Measurements from ENCODE around the gene HIVEP3. TPM values are rescaled to one million over a fixed set of nuclear protein-coding genes. Genes with fewer than 3 reads are reported as not detected.

HIVEP3 gene
- total RNA-seq, 1 experiment from 2014 or later = 1.4 TPM

DNA sequence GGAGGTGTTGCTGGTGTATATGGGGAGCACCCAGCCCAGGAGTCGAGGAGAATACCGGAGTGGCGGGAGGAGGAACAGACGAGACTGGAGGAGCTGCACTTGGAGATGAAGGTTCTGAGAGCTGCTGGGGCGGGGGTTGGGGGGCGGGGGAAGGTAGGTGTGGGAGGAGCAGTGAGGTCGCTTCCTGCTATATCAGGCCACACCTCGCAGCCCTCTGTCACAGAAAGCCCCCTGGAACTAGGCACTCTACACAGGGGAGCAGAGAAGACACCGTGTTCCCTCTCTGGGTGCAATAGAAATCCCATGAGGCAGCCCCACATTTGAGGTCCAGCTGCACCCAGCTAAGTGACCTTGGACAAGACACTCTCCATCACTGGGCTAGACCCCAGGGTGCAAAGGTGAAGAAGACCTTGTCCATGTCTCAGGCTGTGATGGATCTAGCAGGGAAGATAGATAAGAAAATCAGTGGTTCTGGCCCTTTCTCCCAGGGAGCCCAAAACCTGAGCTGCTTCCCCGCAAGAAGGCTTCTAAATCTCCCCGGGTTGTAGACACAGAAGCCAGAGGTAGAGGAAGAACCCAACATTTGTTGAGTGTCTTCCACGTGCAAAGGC is 278.5 kb downstream of the HIVEP3 start:
- Histone ChIP-seq H3K27me3 (ENCODE audit: insufficient read depth, low read length) (no peaks in the 10 kb centered on the region), H3T11ph (ENCODE audit: low read length) (no peak overlapping the region), H3K79me2 (ENCODE audit: insufficient read depth, low read length) (no peaks in the 10 kb centered on the region), H3K27ac (ENCODE audit: insufficient read length, low read depth, low read length) (no peak overlapping the region), H2BK12ac (ENCODE audit: insufficient read length, low read depth, low read length) (no peak overlapping the region), H3K23ac (ENCODE audit: insufficient read length, low read depth, low read length) (no peak overlapping the region), H4K8ac (replicated peaks; ENCODE audit: insufficient read length, low read depth, low read length) (no peak overlapping the region), H3K4me1 (ENCODE audit: insufficient read depth, low read length) (no peaks in the 10 kb centered on the region), H3K18ac (ENCODE audit: insufficient read length, low read depth, low read length) (no peak overlapping the region), H2BK5ac (ENCODE audit: insufficient read length, low read length) (no peak overlapping the region), H2AFZ (ENCODE audit: low read length) (no peak overlapping the region), H3K4me2 (ENCODE audit: insufficient read depth, insufficient read length, low read length) (no peak overlapping the region), H3K9me3 (ENCODE audit: control insufficient read depth, low read depth, low read length) (no peaks in the 10 kb centered on the region), H2BK120ac (ENCODE audit: low read depth, low read length, poor library complexity, severe bottlenecking) (no peak overlapping the region), H2BK15ac (ENCODE audit: low read depth, low read length) (no peak overlapping the region), H3K9ac (ENCODE audit: extremely low read depth, insufficient read length, low read length) (no peak overlapping the region), H4K20me1 (ENCODE audit: control insufficient read depth, insufficient read depth, insufficient read length) (no peaks in the 10 kb centered on the region), H3K23me2 (ENCODE audit: insufficient read length, low read depth, low read length, poor library complexity, severe bottlenecking) (no peaks in the 10 kb centered on the region), H4K91ac (ENCODE audit: insufficient read length, low read depth, low read length) (no peak overlapping the region), H3K4ac (ENCODE audit: low read depth, low read length) (no peak overlapping the region), H3K79me1 (ENCODE audit: insufficient read depth, low read depth, low read length, poor library complexity, severe bottlenecking) (no peaks in the 10 kb centered on the region), H2AK5ac (ENCODE audit: insufficient read length, low read length) (no peak overlapping the region), H4K5ac (ENCODE audit: insufficient read length, low read depth, low read length) (no peak overlapping the region), H2BK20ac (ENCODE audit: low read depth, low read length, poor library complexity, severe bottlenecking) (no peak overlapping the region), H3K56ac (ENCODE audit: insufficient read length, low read depth, low read length) (no peak overlapping the region), H3K14ac (ENCODE audit: insufficient read depth, low read length) (no peak overlapping the region)
- no peak overlapping the region for H3K4me3 Mint-ChIP-seq
- TF ChIP-seq, protein P1, sequence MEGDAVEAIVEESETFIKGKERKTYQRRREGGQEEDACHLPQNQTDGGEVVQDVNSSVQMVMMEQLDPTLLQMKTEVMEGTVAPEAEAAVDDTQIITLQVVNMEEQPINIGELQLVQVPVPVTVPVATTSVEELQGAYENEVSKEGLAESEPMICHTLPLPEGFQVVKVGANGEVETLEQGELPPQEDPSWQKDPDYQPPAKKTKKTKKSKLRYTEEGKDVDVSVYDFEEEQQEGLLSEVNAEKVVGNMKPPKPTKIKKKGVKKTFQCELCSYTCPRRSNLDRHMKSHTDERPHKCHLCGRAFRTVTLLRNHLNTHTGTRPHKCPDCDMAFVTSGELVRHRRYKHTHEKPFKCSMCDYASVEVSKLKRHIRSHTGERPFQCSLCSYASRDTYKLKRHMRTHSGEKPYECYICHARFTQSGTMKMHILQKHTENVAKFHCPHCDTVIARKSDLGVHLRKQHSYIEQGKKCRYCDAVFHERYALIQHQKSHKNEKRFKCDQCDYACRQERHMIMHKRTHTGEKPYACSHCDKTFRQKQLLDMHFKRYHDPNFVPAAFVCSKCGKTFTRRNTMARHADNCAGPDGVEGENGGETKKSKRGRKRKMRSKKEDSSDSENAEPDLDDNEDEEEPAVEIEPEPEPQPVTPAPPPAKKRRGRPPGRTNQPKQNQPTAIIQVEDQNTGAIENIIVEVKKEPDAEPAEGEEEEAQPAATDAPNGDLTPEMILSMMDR (conservative IDR thresholded peaks at IDR 0.05) = no peak
- H3K27ac Mint-ChIP-seq = no peak overlapping the region
- DNase-seq = no peak
- H3K9me3 Mint-ChIP-seq = no peaks in the 10 kb centered on the region
- WGBS (ENCODE audit: extremely low coverage, insufficient read length, low lambda C conversion rate) = no CpG with 5 or more reads among the region's 12 CpGs
- no peaks in the 10 kb centered on the region for H3K36me3 Mint-ChIP-seq (ENCODE audit: insufficient read depth in 1 of 3, low read depth in 3 of 3)
- H3K4me1 Mint-ChIP-seq = peaks cover 5 to 6% of the 10 kb centered on the region in 2 experiments
- H3K27me3 Mint-ChIP-seq (ENCODE audit: low read depth) = peaks cover 10% of the 10 kb centered on the region

All from H9 (cell line).